Activated CD8-positive, alpha-beta memory T cell treated with anti-CD3 and anti-CD28 coated beads for 1 hour (primary cell): ENCODE results near the gene ARTN.

Source experiments
- DNase-seq, 2 donors: peaks; one replicate each; pipeline ENCODE4 v3.0.0-alpha.2; 2020; ENCODE audit warnings: low read depth in 1 of 2; ENCODE audit errors: extremely low read depth in 1 of 2

The ARTN gene, protein sequence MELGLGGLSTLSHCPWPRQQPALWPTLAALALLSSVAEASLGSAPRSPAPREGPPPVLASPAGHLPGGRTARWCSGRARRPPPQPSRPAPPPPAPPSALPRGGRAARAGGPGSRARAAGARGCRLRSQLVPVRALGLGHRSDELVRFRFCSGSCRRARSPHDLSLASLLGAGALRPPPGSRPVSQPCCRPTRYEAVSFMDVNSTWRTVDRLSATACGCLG

DNA sequence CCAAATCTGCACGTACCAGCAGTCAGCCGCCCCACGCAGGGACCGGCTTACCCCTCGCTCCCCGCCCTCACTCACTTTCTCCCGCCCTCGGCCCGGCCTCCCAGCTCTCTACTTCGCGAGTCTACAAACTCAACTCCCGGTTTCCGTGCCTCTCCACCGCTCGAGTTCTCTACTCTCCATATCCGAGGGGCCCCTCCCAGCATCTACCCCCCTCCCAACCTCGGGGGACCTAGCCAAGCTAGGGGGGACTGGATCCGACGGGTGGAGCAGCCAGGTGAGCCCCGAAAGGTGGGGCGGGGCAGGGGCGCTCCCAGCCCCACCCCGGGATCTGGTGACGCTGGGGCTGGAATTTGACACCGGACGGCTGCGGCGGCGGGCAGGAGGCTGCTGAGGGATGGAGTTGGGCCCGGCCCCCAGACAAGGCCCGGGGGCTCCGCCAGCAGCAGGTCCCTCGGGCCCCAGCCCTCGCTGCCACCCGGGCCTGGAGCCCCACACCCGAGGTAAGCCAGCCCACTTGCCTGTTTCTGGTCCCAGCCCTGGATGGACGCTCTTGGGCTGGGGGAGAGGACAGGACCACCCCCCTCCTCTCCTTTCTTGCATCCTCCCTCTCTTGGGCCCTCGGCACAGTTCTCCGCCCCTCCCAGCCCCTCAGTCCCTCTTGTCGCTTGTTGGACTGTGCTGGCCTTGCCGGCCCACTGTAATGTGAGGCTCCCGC is at the start of gene ARTN:
Gene ARTN, plus strand, starts transcription at position 416 of the 715 bp plus-strand sequence. CDS start 1,856 bp downstream, outside the sequence.
- no peak for DNase-seq

DNA sequence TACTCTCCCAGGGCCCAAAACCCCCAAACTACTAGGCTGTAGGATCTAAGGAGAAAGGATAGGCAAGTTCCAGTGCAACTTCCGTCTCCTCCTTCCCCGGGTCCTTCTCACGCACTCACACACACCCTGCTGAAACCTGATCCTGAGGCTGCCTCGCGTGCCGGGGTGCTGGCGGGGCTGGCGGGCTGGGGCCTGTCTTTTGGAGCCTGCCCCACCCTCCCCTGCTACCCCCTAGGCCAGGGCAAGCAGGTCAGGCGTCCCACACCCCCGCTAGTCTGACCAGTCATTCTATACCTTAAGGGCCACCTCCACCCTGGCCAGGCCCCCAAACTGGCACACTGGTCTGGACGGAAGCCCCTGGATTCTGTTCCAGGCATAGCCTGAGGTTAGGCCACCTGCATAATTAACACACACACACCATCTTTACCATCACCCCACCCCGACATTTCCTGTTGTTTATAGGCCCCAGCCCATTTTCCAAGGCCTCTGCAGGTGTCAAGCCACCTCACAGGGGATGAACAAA is 48.3 kb upstream of the ARTN start:
- no peak for DNase-seq

DNA sequence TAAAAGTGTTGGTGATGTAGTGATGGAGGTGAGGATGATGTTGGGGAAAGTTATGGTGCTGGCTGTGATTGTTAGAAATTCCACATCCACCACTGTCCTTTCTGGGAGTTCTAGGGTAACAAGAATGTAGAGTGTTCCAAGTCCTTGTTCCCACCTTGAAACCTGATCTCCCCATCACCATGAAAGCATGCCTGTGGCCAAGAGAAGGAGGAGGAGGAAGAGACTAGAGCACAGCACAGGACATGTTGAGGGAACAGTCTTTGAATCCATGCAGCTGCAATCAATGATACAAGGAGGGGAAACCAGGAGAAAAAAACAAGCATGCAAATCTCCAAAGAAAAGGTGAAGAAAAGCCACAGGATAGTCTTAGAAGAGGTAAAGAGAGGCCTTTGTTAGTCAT is 45.9 kb upstream of the ARTN start:
- DNase-seq, result no peak

DNA sequence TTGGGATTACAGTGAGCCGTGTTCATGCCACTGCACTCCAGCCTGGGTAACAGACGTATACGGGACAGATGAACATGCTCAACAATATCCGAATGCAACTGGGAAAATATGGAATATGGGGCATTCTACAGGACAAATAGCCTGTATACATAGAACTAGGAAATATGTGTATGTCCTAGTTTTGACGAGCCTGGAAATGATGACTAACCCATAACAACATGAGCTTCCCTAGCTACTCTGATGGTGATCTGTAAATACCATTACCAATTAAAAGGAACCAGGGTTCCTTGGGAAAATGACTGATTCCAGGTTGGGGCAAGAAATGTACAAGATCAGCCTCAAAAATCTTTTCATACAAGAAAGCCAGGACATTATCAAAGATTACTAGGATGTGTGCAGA is 42.8 kb upstream of the ARTN start:
- no peak for DNase-seq

DNA sequence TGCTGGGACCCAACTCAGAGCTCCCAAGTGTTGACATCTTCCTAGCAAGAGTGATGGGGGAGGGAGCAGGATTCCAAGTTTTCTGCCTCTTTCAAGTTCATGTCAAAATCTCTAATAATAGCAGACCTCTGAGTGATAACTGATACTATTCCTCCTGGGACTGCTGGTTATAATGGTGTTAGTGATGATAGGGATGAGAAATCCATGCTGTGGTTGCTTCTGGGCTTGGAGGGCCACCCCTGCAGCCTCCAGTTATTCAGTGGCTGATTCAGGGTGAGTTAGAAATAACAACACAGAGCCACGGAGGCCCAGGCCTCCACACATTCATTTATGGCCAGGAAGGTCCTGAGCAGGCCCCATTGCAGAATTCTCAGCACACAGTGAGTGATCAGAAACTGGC is 40.6 kb upstream of the ARTN start:
- DNase-seq, result no peak

DNA sequence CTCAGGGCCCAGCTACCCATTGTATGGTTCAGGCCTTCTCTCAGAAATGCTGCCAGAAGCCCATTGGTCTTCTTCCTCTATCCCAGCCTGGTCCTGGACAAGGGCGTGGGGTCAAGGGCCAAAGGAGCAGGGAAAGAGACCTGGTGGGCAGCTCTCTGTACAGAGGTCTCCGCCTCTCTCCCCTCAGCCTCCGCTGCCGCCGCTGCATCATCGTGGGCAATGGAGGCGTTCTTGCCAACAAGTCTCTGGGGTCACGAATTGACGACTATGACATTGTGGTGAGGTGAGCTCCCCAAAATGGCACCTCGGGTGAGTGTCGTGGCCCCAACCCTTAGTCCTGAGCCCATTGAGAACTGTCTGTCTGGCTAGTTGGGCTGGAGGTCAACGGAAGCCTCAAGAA is 34.6 kb upstream of the ARTN start:
- no peak for DNase-seq

DNA sequence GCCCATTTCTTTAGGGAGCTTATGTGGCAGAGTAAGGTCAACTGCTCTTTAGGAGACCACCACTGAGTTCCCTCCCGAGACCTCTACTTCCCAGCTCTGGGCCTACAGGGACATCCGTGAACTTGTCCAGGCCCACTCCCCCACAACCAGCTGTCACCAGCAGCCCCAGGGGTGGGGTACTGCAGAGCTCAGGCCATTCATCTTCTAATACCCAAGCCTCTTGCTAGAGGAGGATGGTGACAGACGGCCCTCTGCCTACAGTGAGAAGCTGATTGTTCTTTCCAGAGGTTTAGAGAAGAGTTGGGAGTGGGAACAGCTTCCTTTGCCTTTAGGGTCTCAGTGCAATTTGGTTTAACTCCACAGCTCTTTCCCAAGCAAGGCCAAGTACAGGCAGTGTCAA is 33.2 kb upstream of the ARTN start:
- DNase-seq, result no peak

DNA sequence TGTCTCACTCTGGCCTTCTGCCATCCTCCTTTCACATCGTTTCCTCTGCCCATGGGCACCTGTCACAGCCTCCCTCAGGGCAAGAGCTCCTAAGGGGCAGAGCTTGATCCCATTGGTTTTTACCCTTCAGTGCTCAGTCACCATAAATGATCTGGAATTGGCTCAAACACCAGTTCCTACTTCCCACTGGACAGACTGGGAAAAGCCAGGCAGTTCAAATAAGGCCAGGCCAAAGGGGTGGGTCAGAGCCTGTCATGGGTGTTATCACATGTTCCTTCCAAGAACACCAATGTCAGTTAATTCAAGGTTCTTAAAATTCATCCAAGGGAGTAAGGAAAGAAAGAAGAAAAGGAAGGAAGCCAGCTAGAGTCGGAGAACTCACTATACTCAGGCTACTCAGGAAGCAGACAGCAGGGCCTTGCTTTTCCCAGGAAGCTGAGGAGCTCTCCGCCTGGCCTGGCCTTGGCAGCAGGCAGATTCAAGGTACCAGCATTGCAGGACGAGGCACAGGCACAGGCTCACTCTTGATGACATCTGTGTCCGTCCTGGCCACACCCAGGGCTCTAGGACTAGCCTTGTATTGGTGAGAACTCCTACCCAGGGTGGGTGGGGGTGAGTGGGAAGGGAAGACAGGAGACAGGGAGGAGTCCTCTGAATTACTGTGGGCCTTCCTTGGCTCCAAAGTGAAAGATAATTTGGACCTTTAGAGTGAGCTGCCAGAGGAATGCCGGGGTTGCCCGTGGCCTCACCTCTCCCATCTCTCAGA is 32.2 kb upstream of the ARTN start:
- DNase-seq, result no peak

DNA sequence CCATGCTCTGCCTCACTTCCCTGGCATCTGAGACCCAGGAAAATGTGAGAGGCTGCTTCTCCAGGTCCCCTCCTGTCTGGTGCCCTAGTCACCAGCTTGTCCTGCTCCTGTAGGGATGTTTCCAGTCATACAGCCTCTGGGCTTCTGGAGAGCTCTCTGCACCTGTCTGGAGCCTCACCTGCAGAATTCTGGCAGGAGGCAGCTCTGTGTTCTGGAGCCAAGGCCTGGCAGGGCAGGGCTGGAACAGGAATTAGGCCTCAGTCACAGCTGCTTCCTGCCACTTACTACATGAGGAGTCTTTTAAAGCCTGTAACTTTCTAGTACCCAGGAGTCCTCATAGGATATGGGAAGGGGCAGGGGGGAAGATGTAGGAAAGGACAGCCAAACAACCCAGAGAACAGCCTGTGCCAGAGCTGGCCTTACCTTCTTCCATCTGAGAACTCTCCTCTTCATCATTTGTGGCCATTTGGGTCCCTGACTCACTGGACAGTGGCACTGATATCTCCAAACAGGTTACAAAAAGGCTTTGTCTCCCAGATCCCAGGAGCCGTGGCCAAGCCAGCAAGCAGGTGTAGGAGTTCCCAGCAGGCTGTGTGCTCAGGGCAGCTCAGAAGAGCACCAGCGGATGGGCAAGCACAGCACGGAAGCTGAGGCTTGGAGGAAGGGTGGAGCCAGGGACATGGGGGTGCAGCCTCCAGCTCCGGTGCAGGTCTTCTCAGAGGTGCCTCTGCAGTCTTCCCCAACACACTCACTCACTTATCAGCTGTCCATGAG is 31.4 kb upstream of the ARTN start:
- DNase-seq, result no peak

DNA sequence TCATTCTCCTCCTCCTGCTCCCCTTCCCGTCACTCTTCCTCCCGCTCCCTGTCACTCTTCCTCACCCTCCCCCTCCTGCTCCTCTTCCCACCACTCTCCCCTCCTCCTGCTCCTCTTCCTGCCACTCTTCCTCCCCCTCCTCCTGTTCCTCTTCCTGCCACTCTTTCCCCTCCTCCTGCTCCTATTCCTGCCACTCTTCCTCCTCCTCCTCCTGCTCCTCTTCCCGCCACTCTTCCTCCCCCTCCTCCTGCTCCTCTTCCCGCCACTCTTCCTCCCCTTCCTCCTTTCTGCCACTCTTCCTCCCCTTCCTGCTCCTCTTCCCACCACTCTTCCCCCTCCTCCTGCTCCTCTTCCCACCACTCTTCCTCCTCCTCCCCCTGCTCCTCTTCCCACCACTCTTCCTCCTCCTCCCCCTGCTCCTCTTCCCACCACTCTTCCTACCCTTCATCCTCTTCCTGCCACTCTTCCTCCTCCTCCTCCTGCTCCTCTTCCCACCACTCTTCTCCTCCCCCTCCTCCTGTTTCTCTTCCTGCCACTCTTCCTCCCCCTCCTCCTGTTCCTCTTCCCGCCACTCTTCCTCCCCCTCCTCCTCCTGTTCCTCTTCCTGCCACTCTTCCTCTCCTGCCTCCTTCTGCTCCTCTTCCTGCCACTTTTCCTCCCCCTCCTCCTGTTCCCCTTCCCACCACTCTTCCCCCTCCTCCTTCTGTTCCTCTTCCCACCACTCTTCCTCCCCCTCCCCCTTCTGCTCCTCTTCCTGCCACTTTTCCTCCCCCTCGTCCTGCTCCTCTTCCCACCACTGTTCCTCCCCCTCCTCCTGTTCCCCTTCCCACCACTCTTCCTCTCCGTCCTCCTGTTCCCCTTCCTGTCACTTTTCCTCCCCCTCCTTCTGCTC is 28.7 kb upstream of the ARTN start:
- no peak for DNase-seq

DNA sequence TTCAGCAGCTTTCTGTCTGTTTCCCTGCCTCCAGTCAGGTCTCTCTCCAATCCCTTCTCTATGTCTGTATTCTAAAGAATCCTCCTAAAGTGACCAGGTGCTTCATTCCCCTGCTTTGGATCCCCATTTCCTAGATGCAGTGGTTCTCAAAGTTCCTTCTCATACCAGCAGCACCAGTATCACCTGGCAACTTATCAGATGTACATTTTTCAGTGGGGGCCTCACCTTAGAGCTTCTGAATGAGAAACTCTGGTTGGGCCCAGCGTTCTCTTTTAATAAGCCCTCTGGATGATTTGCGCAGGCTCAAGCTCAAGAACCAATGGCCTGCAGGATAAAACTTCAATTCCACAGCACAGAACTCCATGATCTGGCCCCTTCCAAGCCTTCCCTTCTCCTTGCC is 25.4 kb upstream of the ARTN start:
- no peak for DNase-seq

DNA sequence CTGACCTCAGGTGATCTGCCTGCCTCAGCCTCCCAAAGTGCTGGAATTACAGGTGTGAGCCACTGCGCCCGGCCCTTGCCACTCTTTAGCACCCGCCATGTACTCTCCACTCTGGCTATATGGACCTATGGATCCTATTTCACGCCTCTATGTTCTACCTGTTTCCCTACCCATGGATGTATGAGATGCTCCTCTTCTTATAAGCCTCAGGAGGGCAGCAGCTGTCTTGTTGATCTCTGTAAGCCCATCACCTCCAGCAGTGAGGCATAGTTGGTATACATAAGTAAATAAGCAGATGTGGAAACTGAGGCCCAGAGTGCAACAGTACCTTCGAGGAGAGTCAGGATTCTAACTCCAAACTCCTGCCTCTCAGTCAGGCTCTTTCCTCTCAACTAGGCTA is 24.7 kb upstream of the ARTN start:
- DNase-seq, result no peak

DNA sequence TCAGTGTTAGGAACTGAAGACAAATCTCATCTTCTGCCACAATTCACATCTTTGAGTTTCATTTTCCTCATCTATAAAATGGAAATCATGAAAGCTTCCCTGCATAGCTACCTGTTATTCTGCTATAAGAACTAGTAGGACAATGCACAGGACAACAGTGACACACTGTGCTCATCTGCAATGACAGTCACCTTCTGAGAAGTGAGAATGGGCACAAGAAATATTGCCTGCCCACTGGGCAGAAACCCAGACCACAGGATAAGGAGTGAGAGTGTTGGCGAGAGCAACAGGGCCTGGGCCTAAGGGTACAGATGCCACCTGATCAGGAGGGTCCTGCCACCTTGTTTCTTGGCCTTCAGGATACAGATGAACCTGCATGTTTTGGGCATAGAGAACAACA is 23.3 kb upstream of the ARTN start:
- DNase-seq, result no peak

DNA sequence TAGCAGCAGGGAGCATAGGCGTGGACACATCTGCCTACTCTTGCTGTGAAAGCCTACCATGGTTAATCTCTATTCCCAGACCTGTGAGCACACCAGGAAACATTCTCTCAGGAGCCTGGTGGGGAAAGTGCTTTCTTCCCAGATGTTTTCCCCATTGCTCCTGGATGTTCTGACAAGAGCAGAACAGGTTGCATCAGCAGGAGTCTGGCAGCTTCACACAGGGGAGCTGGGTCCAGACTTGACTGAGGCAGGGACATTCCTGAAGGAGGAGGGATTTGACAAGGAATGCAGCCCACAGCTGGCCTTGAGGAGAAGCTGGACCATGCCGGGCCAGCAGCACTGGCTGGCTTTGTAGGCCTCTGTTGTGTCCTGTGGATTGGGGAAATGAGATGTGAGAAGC is 21.0 kb upstream of the ARTN start:
- no peak for DNase-seq

DNA sequence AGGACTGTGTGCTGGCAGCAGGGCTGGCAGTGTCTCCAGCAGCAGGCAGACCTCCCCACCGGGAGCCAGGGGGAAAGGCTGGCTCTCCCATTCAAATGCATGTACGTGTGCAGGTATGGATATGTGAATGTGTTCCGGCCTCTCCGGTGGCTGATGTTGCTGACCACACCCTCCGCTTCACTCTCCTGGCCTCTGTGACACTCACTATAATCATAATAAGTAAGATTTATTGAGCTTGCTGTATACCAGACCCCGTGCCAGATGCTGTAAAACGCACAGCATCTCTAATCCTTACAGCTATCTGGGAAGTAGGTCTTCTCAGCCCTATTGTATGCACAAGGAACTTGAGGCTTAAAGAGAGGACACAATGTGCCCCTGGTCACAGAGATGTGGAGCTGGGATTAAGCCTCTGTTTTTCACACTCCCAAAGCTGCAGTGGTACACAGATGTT is 20.5 kb upstream of the ARTN start:
- no peak for DNase-seq

DNA sequence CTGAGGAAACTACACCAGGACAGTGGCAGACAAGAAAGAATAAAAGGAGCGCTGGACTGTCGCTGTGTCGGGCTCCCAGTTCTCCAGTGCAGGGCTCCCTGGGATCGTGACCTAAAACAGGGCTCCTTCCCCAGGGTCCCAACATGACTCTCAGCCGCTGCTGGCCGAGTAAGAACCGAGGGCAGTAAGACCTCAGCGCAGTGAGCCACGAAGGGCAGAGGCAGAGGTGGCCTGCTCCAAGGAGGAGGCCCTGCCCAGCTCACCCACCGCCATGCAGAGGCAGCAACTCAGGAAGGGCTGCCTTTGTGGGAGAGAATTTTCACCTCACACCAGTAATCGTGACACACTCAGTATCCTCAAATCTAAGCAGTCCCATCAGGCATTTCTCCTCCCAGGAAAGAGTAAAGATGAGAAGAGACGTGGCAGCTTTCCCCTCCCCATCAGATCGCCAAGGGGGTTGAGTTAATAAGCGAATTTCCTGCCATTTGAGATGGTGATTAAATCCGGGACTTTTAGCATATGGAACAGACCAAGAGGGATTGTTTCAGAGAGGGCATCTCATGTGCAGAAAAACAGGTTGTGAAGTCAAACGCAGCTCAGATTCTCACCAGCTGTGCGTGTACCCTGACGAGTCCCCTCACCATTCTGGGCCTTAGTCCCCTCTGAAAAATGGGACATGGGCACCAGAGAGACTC is 19.8 kb upstream of the ARTN start:
- no peak for DNase-seq

DNA sequence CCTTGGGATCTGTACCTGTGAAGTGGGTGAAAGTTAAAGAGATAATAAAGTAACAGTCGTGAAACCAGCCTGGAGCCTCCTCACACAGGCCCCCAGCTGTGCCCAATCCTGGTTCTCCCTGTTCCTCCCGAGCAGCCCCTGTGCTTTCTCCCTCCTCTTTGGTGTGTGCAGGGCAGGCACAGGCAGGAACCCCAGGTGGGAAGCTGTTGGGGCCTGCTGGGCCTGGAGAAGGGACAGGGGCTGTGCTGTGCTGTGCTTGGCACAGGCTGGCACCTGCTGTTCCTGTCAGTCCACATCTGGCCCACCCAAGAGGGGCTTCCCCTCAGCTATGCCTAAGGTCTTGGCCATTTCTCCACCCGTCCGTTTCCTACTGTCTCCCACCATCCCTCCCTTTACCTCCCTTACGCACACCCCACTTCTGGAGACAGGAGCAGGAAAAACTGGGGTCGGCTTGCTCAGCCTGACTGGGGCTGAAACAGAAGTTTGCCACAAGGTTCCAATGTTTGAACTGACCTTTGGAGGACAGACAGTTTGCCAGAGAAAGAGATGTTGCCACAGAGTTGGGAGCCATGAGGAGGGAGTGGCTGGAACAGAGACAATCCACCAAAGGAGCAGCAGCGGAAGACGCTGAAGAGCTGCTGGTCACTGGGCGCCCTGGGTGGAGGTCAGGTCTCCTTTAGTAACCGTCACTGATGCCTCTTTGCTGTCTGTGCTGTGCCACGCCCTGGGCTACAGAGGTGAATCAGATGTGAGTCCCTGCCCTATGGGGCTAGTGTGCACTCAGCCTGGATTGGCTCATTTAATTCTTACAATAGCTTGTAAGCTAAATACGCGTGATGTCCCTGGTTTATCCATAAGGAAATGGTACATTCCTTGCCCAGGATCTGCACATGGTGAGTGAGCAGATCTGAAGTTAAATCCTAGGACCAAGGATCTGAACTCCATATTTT is 18.8 kb upstream of the ARTN start:
- no peak for DNase-seq

DNA sequence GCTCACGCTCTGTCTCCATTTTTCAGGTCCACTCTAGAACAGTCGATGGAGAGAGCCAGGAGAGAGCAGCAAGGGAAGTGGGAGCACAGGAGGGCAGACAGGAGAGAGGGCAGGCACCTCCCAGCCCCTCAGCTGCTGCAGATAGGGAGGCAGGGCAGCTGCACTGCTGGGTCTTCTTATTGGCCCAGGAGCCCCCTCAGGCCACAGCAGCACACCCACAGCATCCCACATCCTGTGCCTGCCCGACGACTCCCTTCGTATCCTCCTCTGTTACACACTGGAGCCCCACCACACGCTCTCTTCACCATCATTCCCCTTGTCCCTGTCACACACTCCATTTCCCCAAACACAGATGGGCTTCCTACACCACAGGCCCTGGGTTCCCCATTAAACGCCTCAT is 13.7 kb upstream of the ARTN start:
- no peak for DNase-seq
